BE2C (cell line): ENCODE measurements around the gene LRRFIP1.

Experiments
- DNase-seq: peaks from one replicate; pipeline ENCODE4 v3.0.0-alpha.2; 2020
- H3K27me3 ChIP-seq: fragments of 250-450 bp; sonication (Bioruptor Pico); 2 replicates; pipeline ENCODE4 v1.5.1; 2020; ENCODE audit warnings: mild to moderate bottlenecking
- H3K36me3 ChIP-seq: fragments of 250-450 bp; sonication (Bioruptor Pico); 2 replicates; pipeline ENCODE4 v1.5.1; 2020; ENCODE audit warnings: mild to moderate bottlenecking
- H3K4me1 ChIP-seq: fragments of 250-450 bp; sonication (Bioruptor Pico); 2 replicates; pipeline ENCODE4 v1.5.1; 2020
- H3K4me3 ChIP-seq: 2 replicates; pipeline ENCODE4 v1.5.1; 2011; ENCODE audit warnings: low read depth, low read length
- H3K9me3 ChIP-seq: fragments of 250-450 bp; sonication (Bioruptor Pico); 2 replicates; pipeline ENCODE4 v1.5.1; 2020
- TF ChIP-seq, protein P1 (sequence below): IDR thresholded peaks from 2 replicates; pipeline ENCODE4 v1.5.1; 2012; ENCODE audit warnings: mild to moderate bottlenecking, low read depth, low read length

Gene LRRFIP1

DNA sequence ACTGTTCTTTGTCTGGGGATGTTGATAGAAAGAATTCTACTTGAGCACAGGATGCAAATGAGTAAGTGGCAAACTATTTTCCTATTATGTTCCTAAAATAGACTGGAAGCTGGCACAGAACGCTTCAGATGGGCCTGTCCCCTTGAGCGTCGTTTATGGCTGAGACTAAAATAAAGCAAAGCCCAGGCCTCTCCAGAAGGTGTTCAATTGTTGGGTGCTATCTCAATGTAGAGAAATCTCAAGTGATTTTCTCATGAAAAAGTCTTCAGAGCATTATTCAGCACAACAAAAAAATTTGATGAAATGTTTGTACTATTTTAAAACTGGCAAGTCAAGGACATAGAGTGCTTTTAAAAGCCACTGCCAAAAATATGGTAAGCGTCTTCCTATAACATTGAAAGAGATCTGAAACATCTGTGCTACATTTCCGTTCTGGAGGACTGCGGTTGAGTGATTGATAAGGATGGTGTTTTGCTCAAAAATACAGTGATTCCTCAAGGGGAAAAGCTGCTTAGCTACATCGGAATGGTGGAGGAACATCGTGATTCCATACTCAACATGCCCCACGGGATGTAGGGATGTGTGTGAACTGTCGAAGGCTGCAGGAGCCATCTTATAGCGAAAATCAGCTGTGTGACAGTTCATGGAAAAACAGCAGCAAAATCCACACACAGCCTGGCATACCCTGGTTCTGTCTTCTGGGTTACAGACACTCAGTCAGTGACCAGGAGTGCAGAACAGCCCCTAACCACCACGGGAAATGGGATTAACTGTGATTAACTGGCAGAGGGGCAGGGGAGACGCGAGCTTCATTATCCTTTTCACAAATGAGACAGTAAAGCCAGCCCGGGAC, 10.4 kb upstream of the LRRFIP1 start:
- Histone ChIP-seq H3K4me1 (no peaks in the 10 kb centered on the region), H3K4me3 (no peak overlapping the region), H3K9me3 (no peaks in the 10 kb centered on the region), H3K36me3 (no peaks in the 10 kb centered on the region), H3K27me3 (no peaks in the 10 kb centered on the region)
- TF ChIP-seq, protein P1, sequence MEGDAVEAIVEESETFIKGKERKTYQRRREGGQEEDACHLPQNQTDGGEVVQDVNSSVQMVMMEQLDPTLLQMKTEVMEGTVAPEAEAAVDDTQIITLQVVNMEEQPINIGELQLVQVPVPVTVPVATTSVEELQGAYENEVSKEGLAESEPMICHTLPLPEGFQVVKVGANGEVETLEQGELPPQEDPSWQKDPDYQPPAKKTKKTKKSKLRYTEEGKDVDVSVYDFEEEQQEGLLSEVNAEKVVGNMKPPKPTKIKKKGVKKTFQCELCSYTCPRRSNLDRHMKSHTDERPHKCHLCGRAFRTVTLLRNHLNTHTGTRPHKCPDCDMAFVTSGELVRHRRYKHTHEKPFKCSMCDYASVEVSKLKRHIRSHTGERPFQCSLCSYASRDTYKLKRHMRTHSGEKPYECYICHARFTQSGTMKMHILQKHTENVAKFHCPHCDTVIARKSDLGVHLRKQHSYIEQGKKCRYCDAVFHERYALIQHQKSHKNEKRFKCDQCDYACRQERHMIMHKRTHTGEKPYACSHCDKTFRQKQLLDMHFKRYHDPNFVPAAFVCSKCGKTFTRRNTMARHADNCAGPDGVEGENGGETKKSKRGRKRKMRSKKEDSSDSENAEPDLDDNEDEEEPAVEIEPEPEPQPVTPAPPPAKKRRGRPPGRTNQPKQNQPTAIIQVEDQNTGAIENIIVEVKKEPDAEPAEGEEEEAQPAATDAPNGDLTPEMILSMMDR = no peak
- DNase-seq = no peak

DNA sequence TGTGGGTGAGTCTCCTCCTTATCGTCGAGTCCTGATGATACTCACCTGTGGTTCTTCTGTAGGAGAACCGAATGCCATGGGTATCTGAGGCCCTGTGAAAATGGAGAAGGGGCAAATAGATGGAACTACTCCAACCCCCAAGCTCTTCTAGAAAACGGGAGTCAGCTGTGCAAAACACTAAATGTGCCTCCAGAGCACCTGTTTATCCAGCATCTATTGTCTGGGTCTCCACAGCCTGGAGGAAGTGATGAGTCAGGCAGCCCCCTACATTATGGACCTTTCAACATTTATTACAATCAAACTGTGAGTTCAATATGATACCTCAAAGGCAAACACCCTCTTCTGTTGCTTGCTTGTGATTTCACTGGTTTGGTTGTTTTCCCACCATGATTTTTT, 9.8 kb upstream of the LRRFIP1 start:
- Histone ChIP-seq H3K27me3 (no peaks in the 10 kb centered on the region), H3K4me3 (no peak overlapping the region), H3K9me3 (no peaks in the 10 kb centered on the region), H3K36me3 (no peaks in the 10 kb centered on the region), H3K4me1 (no peaks in the 10 kb centered on the region)
- TF ChIP-seq, protein P1 = no peak
- no peak for DNase-seq

DNA sequence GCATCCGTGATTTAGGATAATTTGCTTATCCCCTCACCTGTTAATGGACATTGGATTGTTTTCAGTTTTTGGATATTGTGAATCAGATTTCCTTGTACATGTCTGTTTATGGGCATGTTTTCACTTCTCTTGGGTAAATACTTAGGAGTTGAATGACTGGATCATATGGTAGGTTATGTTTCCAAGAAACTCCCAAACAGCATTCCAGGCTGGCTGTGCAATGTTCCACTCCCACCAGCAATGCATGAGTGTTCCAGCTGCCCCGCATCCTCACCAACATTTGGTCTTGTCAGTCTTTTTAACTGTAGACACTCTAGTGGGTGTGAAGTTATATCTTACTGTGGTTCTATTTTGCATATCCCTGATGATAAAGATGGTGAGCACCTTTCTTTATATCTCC, 8.9 kb upstream of the LRRFIP1 start:
- no peak overlapping the region for H3K4me3 ChIP-seq
- no peaks in the 10 kb centered on the region for H3K4me1 ChIP-seq
- H3K36me3 ChIP-seq = no peaks in the 10 kb centered on the region
- no peaks in the 10 kb centered on the region for H3K9me3 ChIP-seq
- TF ChIP-seq, protein P1 = no peak
- DNase-seq = no peak
- no peaks in the 10 kb centered on the region for H3K27me3 ChIP-seq

DNA sequence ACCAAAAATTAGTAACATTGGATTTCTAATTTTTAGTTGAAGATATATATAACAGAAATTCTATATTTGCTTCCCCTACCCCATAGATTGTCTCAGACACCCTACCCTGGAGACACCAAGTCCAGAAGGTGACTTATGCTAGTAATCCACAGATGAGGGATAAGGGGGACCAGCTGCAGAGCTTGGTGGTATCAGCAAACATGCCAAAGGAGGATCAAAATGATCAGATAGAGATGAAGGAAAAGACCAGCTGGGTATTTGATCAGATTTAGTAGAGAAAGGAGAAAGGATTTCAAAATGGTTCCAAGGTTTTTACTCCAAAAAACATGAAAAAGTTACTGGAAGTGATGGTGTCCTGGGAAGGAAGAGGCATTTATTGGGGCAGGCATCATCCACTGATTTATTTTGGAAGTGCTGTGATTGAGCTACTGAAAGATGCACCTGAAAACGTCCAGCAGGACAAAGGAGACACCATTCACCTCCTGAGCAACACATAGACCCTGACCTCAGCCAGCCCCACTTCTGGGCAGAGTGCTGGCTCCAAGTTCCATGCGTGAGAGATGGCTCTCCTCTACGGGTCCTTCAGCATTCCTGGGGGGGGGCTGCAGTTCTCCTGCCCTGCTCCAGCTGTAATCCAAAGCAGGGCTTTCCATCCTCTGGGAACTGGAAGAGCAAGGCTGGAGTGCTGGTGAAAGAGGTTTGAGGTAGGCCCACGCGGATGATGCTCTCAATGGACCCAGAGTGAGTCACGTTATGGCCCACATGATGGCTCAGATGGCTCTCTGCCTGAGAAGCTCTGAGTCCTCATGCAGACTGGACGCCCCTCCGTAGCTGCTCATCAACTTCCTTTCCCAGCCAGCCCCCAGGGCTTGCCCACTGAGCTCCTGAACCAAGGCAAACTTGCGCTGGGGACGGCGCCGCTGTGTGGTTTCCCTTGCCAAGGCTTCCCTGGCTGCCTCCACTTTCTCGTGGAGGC, 3.7 kb upstream of the LRRFIP1 start:
- Histone ChIP-seq H3K4me3 (no peak overlapping the region), H3K36me3 (no peaks in the 10 kb centered on the region), H3K27me3 (peaks cover 7% of the 10 kb centered on the region), H3K9me3 (no peaks in the 10 kb centered on the region), H3K4me1 (no peaks in the 10 kb centered on the region)
- TF ChIP-seq, protein P1 = no peak
- no peak for DNase-seq

DNA sequence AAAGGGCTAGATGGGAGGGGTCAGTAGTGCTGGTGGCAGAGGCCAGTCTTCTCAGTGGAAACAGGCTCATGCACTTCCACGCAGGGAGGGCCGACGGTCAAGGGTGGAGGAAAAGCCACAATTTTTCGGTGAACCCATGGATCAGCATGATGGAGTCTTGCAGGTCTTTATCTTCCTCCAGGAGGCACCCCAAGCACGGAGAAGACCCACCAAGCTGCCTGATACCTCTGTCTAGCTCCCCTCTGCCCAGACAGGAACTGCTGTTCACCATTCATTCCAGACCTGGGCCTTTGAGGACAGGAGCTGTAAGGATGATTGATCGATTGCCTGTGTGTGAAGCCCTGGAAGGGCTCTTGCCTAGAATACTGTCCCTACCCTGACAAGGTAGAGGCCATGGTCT, 2.8 kb upstream of the LRRFIP1 start:
- DNase-seq = no peak
- Histone ChIP-seq H3K36me3 (no peaks in the 10 kb centered on the region), H3K9me3 (no peaks in the 10 kb centered on the region), H3K4me1 (no peaks in the 10 kb centered on the region), H3K27me3 (peaks cover 7% of the 10 kb centered on the region), H3K4me3 (no peak overlapping the region)
- TF ChIP-seq, protein P1 = no peak
